H1 (cell line): ENCODE results near the gene MFRP. TPM values are rescaled to one million over a fixed set of nuclear protein-coding genes. Genes with fewer than 3 reads are reported as not detected.

ENCODE experiments used
- CTCF ChIA-PET: fragments of 300-600 bp; sonication (Branson Sonifier 250); formaldehyde crosslinking; loops from one replicate; lab custom pipeline; 2021; ENCODE audit not compliant: partially characterized antibody; lab: Charles Lee
- POLR2A ChIA-PET: fragments of 300-600 bp; sonication (Branson Sonifier 250); formaldehyde crosslinking; loops from one replicate; lab custom pipeline; 2021; ENCODE audit warnings: inconsistent platforms; ENCODE audit not compliant: partially characterized antibody; lab: Charles Lee
- DNase-seq, 2 experiments: peaks; one replicate each; pipeline versions ENCODE4 v3.0.0 to v3.0.0-alpha.2; 2010 to 2022; ENCODE audit warnings: low spot score in 2 of 2, low read depth in 1 of 2, mixed read lengths in 1 of 2
- FAIRE-seq: peaks from 2 replicates; lab custom pipeline; 2011; peaks lifted over from hg19 to GRCh38; lab: Jason Lieb, UNC
- H2AFZ ChIP-seq: 2 replicates; pipeline ENCODE4 v1.8.1; 2012; ENCODE audit warnings: low read length, inconsistent platforms
- H2AK5ac ChIP-seq: 2 replicates; pipeline ENCODE4 v1.6.1; 2013; ENCODE audit warnings: low read depth, low read length
- H2BK120ac ChIP-seq: replicated peaks from 2 replicates; pipeline ENCODE3; 2013; ENCODE audit warnings: low read depth, low read length, inconsistent platforms
- H2BK12ac ChIP-seq: 2 replicates; pipeline ENCODE4 v1.6.1; 2013; ENCODE audit warnings: low read depth, low read length
- H2BK15ac ChIP-seq: 2 replicates; pipeline ENCODE4 v1.6.1; 2013; ENCODE audit warnings: low read length
- H2BK20ac ChIP-seq: 2 replicates; pipeline ENCODE4 v1.6.1; 2013; ENCODE audit warnings: low read length
- H2BK5ac ChIP-seq: 2 replicates; pipeline ENCODE4 v1.6.1; 2013; ENCODE audit warnings: low read depth, low read length
- H3K14ac ChIP-seq: 2 replicates; pipeline ENCODE4 v1.6.1; 2013; ENCODE audit warnings: inconsistent platforms; ENCODE audit not compliant: insufficient read length
- H3K18ac ChIP-seq: 2 replicates; pipeline ENCODE4 v1.6.1; 2013; ENCODE audit warnings: low read length; ENCODE audit errors: extremely low read depth
- H3K23ac ChIP-seq: 2 replicates; pipeline ENCODE4 v1.6.1; 2013; ENCODE audit warnings: inconsistent platforms; ENCODE audit not compliant: insufficient read length
- H3K23me2 ChIP-seq: 2 replicates; pipeline ENCODE4 v1.6.1; 2013; ENCODE audit warnings: low read depth, low read length
- H3K27ac ChIP-seq: 2 replicates; pipeline ENCODE4 v1.6.1; 2011; ENCODE audit warnings: low read depth, low read length, inconsistent platforms
- H3K27me3 ChIP-seq, 4 experiments: replicated peaks in 1 of 4; 1 replicate in 1 of 4; 2 replicates in 3 of 4; pipeline versions ENCODE4 v1.6.1 to v1.8.1; 2011 to 2013; ENCODE audit warnings: low read length in 3 of 4, mild to moderate bottlenecking in 3 of 4, inconsistent platforms in 2 of 4, mixed read lengths in 2 of 4, moderate library complexity in 1 of 4; ENCODE audit not compliant: control insufficient read depth in 3 of 4, insufficient read depth in 3 of 4; ENCODE audit errors: extremely low read depth in 1 of 4
- H3K36me3 ChIP-seq, 4 experiments: 2 replicates each; pipeline versions ENCODE4 v1.6.1 to v1.8.1; 2011 to 2013; ENCODE audit warnings: mild to moderate bottlenecking in 4 of 4, low read length in 3 of 4, moderate library complexity in 2 of 4, control low read depth in 1 of 4, inconsistent platforms in 1 of 4; ENCODE audit not compliant: insufficient read depth in 4 of 4, control insufficient read depth in 2 of 4
- H3K4ac ChIP-seq: replicated peaks from 2 replicates; pipeline ENCODE3; 2013; ENCODE audit warnings: low read length, low read depth, mixed read lengths, inconsistent platforms; ENCODE audit not compliant: insufficient read length
- H3K4me1 ChIP-seq, 4 experiments: replicated peaks in 1 of 4; 1 replicate in 1 of 4; 2 replicates in 3 of 4; pipeline versions ENCODE4 v1.6.1 to v1.8.1; 2011 to 2013; ENCODE audit warnings: low read length in 3 of 4, inconsistent platforms in 2 of 4, mixed read lengths in 1 of 4; ENCODE audit not compliant: insufficient read depth in 4 of 4, control insufficient read depth in 3 of 4
- H3K4me2 ChIP-seq, 2 experiments: 2 replicates each; pipeline versions ENCODE4 v1.6.1 to v1.8.1; 2011 to 2013; ENCODE audit warnings: low read depth in 2 of 2, low read length in 2 of 2, control low read depth in 1 of 2, inconsistent platforms in 1 of 2, mild to moderate bottlenecking in 1 of 2; ENCODE audit not compliant: insufficient read depth in 1 of 2
- H3K4me3 ChIP-seq, 4 experiments: fragments of 200-600, 300-600 bp in 1 of 4; sonication (generic), shearing (Covaris generic), sonication (Bioruptor Twin) in 1 of 4; 2 replicates each; pipeline versions ENCODE4 v1.5.1 to v1.8.1; 2011 to 2016; ENCODE audit warnings: low read length in 4 of 4, low read depth in 3 of 4, control low read depth in 2 of 4, inconsistent platforms in 2 of 4, mild to moderate bottlenecking in 2 of 4, mixed read lengths in 1 of 4, moderate library complexity in 1 of 4; ENCODE audit not compliant: insufficient read depth in 2 of 4; ENCODE audit errors: extremely low read depth in 1 of 4
- H3K56ac ChIP-seq: replicated peaks from 2 replicates; pipeline ENCODE3; 2013; ENCODE audit warnings: low read depth, mild to moderate bottlenecking, mixed read lengths, low read length, inconsistent platforms; ENCODE audit not compliant: insufficient read length
- H3K79me1 ChIP-seq: 2 replicates; pipeline ENCODE4 v1.6.1; 2013; ENCODE audit warnings: low read depth, low read length, control low read depth
- H3K79me2 ChIP-seq, 2 experiments: 2 replicates each; pipeline versions ENCODE4 v1.6.1 to v1.8.1; 2012 to 2013; ENCODE audit warnings: low read length in 2 of 2, mild to moderate bottlenecking in 2 of 2, inconsistent platforms in 1 of 2; ENCODE audit not compliant: insufficient read depth in 2 of 2, control insufficient read depth in 1 of 2
- H3K9ac ChIP-seq, 4 experiments: replicated peaks in 1 of 4; 1 replicate in 1 of 4; 2 replicates in 3 of 4; pipeline versions ENCODE4 v1.6.1 to v1.8.1; 2011 to 2013; ENCODE audit warnings: low read depth in 3 of 4, low read length in 3 of 4, control low read depth in 2 of 4, mild to moderate bottlenecking in 2 of 4, moderate library complexity in 2 of 4, inconsistent platforms in 1 of 4; ENCODE audit errors: extremely low read depth in 1 of 4
- H3K9me3 ChIP-seq, 2 experiments: 2 replicates each; pipeline versions ENCODE4 v1.6.1 to v1.8.1; 2012 to 2013; ENCODE audit warnings: mild to moderate bottlenecking in 2 of 2, moderate library complexity in 2 of 2, control low read depth in 1 of 2, inconsistent platforms in 1 of 2, low read depth in 1 of 2, low read length in 1 of 2, mixed read lengths in 1 of 2; ENCODE audit not compliant: insufficient read depth in 2 of 2
- H4K20me1 ChIP-seq, 2 experiments: replicated peaks in 1 of 2; 2 replicates each; pipeline versions ENCODE3 to v1.8.1; 2011 to 2013; ENCODE audit warnings: inconsistent platforms in 2 of 2, low read length in 2 of 2, mild to moderate bottlenecking in 1 of 2; ENCODE audit not compliant: insufficient read depth in 2 of 2, control insufficient read depth in 1 of 2
- H4K5ac ChIP-seq: 2 replicates; pipeline ENCODE4 v1.6.1; 2013; ENCODE audit warnings: low read length, low read depth, mixed read lengths, inconsistent platforms; ENCODE audit not compliant: insufficient read length
- H4K8ac ChIP-seq: 2 replicates; pipeline ENCODE4 v1.8.0; 2013; ENCODE audit warnings: mild to moderate bottlenecking, moderate library complexity, low read length, inconsistent platforms; ENCODE audit not compliant: insufficient read depth; ENCODE audit errors: extremely low read depth
- H4K91ac ChIP-seq: replicated peaks from 2 replicates; pipeline ENCODE3; 2013; ENCODE audit warnings: low read length, mixed read lengths, inconsistent platforms; ENCODE audit not compliant: insufficient read length
- HDAC2 ChIP-seq, 2 experiments: fragments of 300-600 bp in 1 of 2; sonication (generic) in 1 of 2; IDR thresholded peaks; 2 replicates each; pipeline ENCODE4 v1.6.1; 2011 to 2012; ENCODE audit warnings: low read depth in 2 of 2, low read length in 2 of 2, mild to moderate bottlenecking in 2 of 2, moderate library complexity in 2 of 2, borderline replicate concordance in 1 of 2, inconsistent platforms in 1 of 2
- HDAC6 ChIP-seq: IDR thresholded peaks from one replicate; pipeline ENCODE4 v1.7.1; 2012; ENCODE audit warnings: low read depth, mild to moderate bottlenecking, inconsistent platforms, low read length, moderate library complexity
- POLR2A ChIP-seq, 2 experiments: IDR thresholded peaks; 1 replicate in 1 of 2; 2 replicates in 1 of 2; pipeline ENCODE4 v1.6.1; 2011; ENCODE audit warnings: low read depth in 2 of 2, low read length in 2 of 2, mild to moderate bottlenecking in 2 of 2; ENCODE audit errors: control extremely low read depth in 1 of 2
- RNF2 ChIP-seq: fragments of 200-900, 300-1000 bp; sonication (generic); IDR thresholded peaks from 2 replicates; pipeline ENCODE4 v1.7.1; 2016; ENCODE audit warnings: borderline replicate concordance, low read depth, mild to moderate bottlenecking, antibody characterized with exemption, low read length; ENCODE audit not compliant: poor library complexity, severe bottlenecking; ENCODE audit errors: missing control alignments
- WGBS, 2 experiments: shearing (Covaris generic) in 1 of 2; methylation state at CpG; one replicate each; pipeline versions ENCODE4 v1.1.6 to v1.1.7; 2013 to 2015; ENCODE audit warnings: low lambda C conversion rate in 2 of 2, mixed read lengths in 2 of 2, inconsistent platforms in 1 of 2, low coverage in 1 of 2, missing lambda C conversion rate in 1 of 2; ENCODE audit not compliant: insufficient replicate concordance in 2 of 2, insufficient coverage in 1 of 2, insufficient read length in 1 of 2; ENCODE audit errors: extremely low coverage in 1 of 2, missing lambda C conversion rate in 1 of 2; 5-methylcytosine and 5-hydroxymethylcytosine counted together
- polyA plus RNA-seq, 7 experiments: library from polyadenylated mRNA; depleted of rRNA in 3 of 7; stranded (reverse) in 5 of 7; unstranded in 2 of 7; fragments of >200 nt in 5 of 7; fragments of 200-250 nt in 2 of 7; gene quantifications; 1 replicate in 5 of 7; 2 replicates in 1 of 7; 4 replicates in 1 of 7; pipeline versions ENCODE4 v1.2.1 to v1.2.3, GENCODE V29; 2011 to 2013; ENCODE audit warnings: missing spikeins in 2 of 7, mixed read lengths in 2 of 7
- total RNA-seq: library from RNA; stranded (reverse); fragmentation: NEBNext Ultra II Directional; extraction: Animal tissue kit (Norgen Biotek cat#: 25700); gene quantifications from 2 replicates; pipeline ENCODE4 v1.2.1, GENCODE V29; 2021

Gene MFRP
- total and polyA plus RNA-seq, 2 of the 8 experiments (the other 6 are each of a cell fraction or from before 2014, with no cell fraction given), result 0.02 TPM; not detected in 1

GRCh38 chr11:119310682-119311052 is 35.8 kb downstream of the MFRP start:
- H3K27ac ChIP-seq, result no peak overlapping the region
- ChIA-PET POLR2A (interaction anchor here (1.0 to 2.0 kb wide), 4 partner anchors 10 to 225 kb away, joined by 3 to 7 read pairs (median 4); no protein-coding TSS in a partner anchor), CTCF (interaction anchor here (1.4 to 13.8 kb wide), 5 partner anchors 10 to 166 kb away, joined by 3 to 174 read pairs (median 4); no protein-coding TSS in a partner anchor)
- no peak overlapping the region for H4K5ac ChIP-seq
- H3K79me2 ChIP-seq, result no peaks in the 10 kb centered on the region
- no peak overlapping the region for H4K91ac ChIP-seq
- peaks cover 8% of the 10 kb centered on the region for H3K23me2 ChIP-seq
- no peak for DNase-seq
- peaks cover 4% of the 10 kb centered on the region in 2 experiments for H4K20me1 ChIP-seq
- H3K4me3 ChIP-seq, result no peak overlapping the region
- H3K36me3 ChIP-seq, result peaks cover 0 to 20% (median 3%) of the 10 kb centered on the region in 4 experiments; a peak in 4 of 8 replicates
- no peak overlapping the region for H2BK20ac ChIP-seq
- H3K23ac ChIP-seq, result no peak overlapping the region
- H3K56ac ChIP-seq, result no peak overlapping the region
- no peak overlapping the region for H2BK12ac ChIP-seq
- TF ChIP-seq HDAC2 (IDR thresholded peaks at IDR 0.05; ENCODE audit: borderline replicate concordance in 1 of 2, low read depth in 2 of 2, low read length in 2 of 2) (no peak), RNF2 (no peak), POLR2A (IDR thresholded peaks at IDR 0.05; ENCODE audit: control extremely low read depth in 1 of 2, low read depth in 2 of 2, low read length in 2 of 2) (0 out of 3 replicates have a peak, but pooled peaks of 1 of the 2 experiments have one; percentile 24), HDAC6 (no peak)
- no peak overlapping the region for H2BK120ac ChIP-seq
- no peak overlapping the region for H2AK5ac ChIP-seq
- H2BK15ac ChIP-seq, result no peak overlapping the region
- no peak overlapping the region for H3K4me2 ChIP-seq
- WGBS, 2 experiments, result 89% methylated on average over 18 of the region's 20 CpGs; no CpG with 5 or more reads in 1 of the 2 experiments
- H3K18ac ChIP-seq, result no peak overlapping the region
- no peak overlapping the region for H3K14ac ChIP-seq
- no peak overlapping the region for H2AFZ ChIP-seq
- no peak overlapping the region for H3K9ac ChIP-seq
- no peak overlapping the region for H4K8ac ChIP-seq
- no peak overlapping the region for H3K4ac ChIP-seq
- H3K9me3 ChIP-seq, result no peaks in the 10 kb centered on the region
- H3K79me1 ChIP-seq, result no peaks in the 10 kb centered on the region
- peaks cover 2 to 15% (median 13%) of the 10 kb centered on the region in 4 experiments; a peak in 6 of 7 replicates for H3K27me3 ChIP-seq
- no peak for FAIRE-seq
- H2BK5ac ChIP-seq, result no peak overlapping the region
- peaks cover 0 to 12% (median 10%) of the 10 kb centered on the region in 4 experiments; a peak in 6 of 7 replicates for H3K4me1 ChIP-seq
